NCI-H2171 treated with DMSO at 0.1 percent for 48 hours (cell line): ENCODE measurements around the gene RIIAD1.
"Not testable (repeated sequence)": the region's sequence is repeated elsewhere in the genome, so short reads cannot be mapped to it uniquely, and the experiment has no call there.

Source experiments
- DNase-seq: peaks from one replicate; lab custom pipeline; 2025; lab: John Stamatoyannopoulos, UW

Gene RIIAD1, protein sequence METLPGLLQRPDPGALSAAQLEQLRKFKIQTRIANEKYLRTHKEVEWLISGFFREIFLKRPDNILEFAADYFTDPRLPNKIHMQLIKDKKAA

DNA sequence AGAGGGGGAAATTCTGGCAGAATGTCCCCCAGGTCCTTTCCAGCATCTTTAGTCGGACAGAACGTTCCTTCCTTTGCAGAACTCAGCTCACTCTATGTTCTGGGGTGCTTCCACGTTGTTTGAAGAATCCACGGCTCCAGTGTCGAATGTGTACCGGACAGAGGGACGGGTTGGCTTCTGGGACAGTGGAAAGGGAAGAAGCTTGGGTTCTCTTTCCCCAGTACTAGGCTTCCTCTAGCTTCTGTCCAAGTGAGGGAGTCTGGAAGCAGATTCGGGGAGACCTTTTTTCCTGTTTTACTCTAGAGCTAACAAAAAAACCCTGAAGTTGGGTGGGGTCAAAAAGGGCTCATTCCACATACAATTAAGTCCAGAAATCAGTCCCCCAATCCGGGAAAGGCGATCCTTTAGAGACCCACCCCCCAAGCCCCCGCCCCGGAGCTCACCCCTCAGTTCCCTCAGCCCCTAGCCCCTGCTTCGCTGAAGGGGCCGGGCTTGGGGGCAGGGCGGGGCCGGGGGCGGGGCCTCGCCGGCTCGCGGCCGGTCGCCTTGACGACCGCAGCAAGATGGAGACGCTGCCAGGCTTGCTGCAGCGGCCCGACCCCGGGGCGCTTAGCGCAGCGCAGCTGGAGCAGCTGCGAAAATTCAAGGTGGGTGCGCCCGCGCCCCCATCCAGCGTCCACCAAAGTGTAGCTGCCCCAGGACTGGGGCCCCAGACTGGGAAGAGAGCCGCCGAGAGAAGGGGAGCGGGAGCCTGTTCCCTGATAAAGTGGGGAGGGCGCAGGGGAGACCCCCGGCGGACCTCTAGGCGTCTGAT lies at the start of gene RIIAD1:
RIIAD1 (plus strand) TSS at position 549 of the 814 bp plus-strand sequence; CDS start at position 564, 15 bp downstream.
- peak; percentile 15 for DNase-seq

DNA sequence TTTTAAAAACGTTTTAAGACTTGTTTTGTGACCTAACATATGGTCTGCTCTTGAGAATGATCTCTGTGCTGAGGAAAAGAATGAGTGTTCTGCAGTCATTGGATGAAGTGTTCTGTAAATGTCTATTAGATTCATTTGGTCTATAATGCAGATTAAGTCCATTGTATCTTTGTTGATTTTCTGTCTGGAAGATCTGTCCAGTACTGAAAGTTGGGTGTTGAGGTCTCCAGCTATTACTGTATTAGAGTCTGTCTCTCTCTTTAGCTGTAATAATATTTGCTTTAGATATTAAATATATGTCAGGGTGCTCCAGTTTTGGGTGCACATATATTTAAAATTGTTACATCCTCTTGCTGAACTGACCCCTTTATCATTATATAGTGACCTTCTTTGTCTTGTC lies 47.9 kb upstream of the RIIAD1 start:
- DNase-seq, result no peak

DNA sequence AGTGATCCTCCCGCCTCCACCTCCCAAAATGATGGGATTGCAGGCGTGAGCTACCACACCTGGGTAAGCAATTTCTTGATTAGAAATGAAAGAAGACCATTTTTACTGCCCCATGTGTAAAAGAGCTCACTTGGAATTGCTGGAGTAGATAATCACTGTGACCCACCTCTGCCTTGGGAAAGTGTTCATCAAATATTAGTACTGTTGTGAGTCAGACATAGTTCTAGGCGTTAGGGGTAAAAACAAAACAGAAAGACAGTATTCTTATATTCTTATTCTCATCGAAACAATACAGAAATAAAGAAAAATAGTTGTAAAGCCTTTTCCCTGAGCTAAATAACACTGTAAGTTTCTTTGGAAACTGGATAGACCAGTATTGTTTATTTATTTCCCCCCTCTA lies 40.9 kb upstream of the RIIAD1 start:
- no peak for DNase-seq

DNA sequence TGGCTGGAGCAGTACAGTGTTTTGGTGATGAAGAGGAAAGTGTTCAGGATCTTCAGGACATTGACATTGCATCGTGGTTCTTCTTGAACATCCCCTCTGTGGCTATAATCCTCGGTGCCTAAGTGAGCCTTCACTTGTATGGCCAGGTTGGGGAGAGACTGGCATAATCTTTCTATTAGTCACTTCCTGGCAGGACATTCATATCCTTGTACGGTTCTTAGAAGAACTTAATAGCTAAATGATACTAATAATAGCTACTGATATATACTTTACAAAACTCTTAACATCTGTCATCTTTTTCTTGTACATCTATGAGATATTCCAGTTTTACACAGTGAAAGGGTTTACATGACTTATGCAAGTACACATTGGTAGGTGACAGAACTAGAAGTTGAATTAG lies 40.5 kb upstream of the RIIAD1 start:
- no peak for DNase-seq

DNA sequence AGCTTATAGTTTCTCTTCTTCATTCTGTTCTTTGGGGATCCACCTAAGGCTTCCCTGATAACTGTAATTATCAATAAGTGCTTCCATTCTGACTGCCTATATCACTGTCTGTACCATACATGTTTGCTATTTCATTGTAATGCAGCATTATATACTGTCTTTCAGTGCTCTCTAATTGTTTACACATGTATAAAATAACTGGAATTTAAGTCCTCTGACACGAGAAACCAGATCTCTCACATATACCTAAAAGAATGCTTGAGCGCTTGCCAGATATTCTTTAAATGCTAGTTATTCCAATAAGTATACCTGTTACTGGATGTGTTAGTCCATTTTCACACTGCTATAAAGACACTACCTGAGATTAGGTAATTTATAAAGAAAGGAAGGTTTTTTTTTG lies 39.4 kb upstream of the RIIAD1 start:
- DNase-seq, result no peak

DNA sequence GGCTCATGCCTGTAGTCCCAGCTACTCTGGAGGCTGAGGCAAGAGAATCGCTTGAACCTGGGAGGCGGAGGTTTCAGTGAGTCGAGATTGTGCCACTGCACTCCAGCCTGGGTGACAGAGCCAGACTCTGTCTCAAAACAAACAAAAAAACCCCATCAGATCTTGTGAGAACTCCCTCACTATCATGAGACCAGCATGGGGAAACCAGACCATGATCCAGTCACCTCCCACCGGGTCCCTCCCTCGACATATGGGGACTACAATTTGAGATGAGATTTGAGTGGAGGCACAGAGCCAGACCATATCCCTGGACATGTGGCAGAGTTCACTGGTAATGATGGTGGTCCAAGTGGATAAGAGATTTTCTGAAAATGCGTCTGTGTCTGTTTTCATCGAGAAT lies 38.4 kb upstream of the RIIAD1 start:
- not testable (repeated sequence) for DNase-seq

DNA sequence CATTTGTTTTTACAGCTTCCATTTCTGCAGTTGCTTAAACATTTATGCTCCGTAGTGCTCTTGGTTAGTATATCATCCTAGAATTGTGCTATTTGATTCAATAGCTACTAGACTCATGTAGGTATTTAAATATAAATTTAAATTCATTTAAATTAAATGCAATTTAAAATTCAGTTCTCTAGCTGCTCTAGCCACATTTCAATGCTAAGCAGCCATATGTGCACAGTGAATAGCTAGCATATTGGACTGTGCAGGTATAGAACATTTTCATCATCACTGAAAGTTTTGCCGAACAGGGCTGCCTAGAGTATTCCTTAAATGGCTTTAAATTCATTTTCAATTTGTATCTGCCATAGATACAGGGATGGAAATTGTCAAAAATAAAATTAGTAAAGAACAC lies 37.2 kb upstream of the RIIAD1 start:
- no peak for DNase-seq

DNA sequence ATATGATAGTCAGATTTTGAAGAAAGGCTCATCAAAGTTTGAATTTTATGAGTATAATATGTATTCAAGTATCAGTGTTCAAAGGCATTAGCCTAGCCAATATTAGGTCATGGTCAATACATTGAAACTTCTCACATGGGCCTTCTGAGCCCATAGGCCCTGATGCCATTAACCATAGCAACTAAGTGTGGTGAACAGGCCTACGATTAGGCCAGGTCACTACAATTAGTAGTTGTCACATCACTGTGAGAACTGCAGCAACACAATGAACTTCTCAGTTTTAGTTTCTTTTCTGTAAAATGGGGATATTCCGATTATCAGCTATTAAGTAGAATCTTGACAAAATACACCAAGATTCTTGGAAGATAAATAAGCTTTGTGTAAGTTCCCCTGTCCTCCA lies 34.8 kb upstream of the RIIAD1 start:
- DNase-seq, result no peak

DNA sequence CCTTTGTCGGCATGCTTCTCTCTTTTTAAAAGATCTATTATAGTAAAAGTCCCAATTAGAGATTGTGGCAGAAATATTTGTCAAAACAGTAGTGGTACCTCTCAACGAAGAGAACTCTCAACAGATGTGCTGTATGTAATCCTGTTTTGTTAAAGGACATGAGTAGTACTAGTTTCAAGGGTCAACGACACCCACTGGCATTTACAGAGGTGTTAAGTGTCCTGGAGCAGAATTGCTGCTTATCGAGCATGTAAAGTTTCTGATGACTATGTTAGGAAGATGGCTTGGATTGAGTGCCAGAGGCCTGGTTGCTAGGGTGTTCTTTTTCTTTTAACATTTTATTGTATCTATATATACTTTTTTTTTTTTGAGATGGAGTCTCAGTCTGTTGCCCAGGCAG lies 31.8 kb upstream of the RIIAD1 start:
- no peak for DNase-seq

DNA sequence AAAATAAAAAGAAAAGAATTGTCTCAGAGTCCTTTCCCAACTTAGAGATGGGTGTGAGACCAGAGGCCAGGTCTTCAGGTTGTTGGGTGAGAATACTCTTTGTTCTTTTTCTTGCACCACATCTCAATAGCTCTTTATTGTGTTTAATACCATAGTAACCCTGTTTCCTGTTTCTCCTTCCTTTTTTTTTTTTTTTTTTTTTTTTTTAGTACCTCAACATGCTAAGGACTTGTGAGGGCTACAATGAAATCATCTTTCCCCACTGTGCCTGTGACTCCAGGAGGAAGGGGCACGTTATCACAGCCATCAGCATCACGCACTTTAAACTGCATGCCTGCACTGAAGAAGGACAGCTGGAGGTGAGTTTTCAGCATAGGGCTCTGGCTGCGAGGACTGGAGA lies 29.1 kb upstream of the RIIAD1 start:
- DNase-seq, result no peak

DNA sequence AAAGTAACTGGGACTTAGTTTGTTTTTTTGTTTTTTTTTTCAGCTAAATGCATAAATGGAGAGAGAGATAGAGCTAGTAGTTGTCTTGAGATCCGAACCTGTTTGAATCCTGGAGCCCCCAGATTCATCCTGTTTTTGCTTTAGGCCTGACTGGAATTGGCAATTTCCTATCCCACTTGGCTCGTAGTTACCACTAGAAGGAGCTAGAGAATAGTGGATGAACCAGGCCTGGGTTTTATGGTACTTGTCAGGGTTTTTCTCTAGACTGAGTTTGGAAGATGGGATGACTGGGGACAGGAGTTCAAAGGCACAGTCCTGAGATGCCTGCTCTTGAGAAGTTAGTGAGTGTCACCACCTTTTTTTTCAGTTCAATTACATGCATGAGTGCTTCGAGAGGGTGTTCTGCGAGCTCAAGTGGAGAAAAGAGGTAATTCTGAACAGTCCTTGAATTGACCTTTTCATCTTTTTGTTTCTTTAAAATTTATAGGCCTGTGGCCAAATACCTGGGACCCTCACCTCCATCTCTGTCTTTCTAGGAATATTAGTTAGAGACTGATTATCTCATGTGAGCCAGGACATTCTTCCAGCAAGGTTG lies 28.2 kb upstream of the RIIAD1 start:
- peak; percentile 61 for DNase-seq

DNA sequence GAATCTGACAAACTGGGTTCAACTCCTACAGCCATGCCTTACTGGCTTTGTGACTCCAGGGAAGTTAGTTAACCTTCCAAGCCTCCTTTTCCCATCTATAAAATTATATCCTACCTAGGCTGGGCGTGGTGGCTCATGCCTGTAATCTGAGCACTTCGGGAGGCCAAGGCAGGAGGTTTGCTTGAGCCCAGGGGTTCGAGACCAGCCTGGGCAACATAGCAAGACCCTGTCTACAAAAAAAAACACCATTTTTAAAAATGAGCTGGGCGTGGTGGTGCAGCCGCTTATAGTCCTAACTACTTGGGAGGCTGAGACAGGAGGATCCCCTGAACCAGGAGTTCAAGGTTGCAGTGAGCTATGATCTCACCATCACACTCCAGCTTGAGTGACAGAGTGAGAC lies 19.8 kb upstream of the RIIAD1 start:
- DNase-seq, result no peak

DNA sequence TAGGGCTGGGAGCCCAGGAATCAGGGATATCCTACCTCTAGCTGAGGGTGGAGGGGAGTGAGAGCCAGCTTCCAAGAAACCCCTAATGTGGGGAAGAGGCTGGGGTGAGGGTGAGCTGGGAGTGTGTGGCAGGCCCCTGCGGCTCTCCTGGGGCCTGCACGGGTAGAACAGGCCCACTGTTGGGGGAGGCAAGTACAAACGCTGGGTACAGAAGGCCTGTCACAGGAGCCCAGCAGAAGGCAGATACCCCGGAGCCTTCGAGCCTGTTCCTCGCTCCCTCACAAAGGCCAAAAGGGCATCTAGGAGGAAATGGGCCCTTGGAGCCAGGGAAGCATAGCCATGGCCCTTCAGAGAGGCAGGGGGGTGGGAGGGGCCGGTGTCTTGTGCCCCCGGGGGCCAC lies 18.4 kb upstream of the RIIAD1 start:
- DNase-seq, result no peak

DNA sequence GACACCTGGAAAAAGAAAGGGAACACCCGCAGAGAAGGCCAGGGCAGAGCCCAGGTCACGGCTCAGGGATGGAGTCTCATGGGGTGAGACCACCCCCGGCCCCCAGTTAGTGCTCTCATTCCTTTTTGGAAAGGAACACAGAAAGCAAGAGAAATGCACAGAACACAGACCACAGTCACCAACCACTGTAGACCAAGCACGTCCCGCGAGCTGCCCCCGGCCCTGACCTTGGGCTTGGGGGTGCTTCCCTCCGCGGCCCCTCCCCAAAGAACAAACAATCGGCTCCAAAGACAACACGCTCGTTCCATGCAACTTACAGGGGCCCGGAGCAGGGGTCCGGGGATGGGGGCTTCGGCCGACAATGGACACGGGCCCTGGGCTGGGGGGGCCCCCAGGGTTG lies 17.5 kb upstream of the RIIAD1 start:
- DNase-seq, result no peak

DNA sequence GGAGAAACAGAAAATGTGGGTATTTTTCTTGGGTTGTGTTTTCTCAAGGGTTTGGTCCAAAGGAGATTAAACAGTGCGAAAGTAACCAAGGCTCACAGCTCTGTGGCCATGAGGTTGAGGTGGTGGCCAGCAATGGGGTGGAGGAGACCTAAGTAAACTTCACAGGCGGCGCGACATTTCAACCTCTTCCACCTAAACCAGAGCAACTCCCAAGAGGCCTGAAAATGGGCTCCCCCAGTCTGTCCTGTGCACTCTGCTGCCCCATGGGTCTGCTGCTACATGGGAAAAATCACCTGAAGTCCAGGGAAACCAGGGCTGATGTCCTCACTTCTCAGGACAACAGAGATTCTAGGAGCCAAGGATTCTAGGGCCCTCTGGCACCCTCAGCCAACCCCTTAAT lies 17.1 kb upstream of the RIIAD1 start:
- DNase-seq, result no peak

DNA sequence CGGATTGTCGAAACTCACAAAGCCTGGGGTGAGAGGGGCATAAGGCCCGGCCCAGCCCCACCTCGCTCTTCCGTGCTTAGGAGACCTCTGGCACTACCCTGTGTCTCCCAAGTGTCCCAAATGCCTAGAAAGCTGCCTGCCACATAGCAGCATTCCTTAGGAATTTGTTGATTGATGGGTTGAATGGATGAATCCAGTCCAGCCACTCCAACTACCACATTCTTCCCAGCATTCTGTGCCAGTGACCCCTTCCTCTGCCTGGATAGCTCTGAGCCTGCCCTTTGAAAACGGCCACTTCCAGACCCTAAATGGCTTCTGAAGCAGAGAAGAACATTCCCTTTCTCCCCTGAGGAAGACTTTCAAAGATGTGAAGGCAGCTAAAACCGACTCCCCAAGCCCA lies 16.2 kb upstream of the RIIAD1 start:
- DNase-seq, result no peak

DNA sequence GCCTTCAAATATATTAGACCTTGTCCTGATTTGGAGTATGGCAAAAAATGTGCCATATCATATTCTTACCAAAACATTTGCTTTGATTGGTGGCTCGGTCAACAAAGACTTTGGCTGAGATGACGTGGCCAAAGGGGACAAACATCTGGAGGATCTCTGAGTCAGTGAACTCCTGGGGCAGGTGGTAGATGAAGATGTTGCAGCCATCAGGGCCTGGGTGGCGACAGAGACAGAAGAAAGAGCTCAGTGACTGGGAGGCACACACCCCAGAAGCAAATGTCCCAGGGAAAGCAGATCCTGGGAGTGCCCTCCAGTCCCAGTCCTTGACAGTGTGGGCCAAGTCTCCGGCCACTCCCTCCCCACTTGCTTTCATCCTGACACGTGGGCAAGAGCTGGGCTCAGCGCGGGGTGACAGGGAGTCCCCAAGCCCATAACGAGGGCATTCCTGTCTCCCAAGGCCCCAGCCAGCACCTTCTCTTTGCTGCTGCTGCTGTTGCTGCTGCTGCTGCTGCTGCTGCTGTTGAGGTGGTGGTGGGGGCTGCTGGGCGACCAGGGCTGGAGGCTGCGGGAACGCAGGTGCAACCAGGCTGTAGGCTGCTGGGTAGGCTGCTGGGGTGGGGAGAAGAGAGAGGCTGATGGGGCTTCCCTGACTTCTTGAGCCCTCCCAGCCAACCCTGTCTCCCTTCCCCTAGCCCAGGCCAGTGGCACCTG lies 15.4 kb upstream of the RIIAD1 start:
- DNase-seq, result no peak

DNA sequence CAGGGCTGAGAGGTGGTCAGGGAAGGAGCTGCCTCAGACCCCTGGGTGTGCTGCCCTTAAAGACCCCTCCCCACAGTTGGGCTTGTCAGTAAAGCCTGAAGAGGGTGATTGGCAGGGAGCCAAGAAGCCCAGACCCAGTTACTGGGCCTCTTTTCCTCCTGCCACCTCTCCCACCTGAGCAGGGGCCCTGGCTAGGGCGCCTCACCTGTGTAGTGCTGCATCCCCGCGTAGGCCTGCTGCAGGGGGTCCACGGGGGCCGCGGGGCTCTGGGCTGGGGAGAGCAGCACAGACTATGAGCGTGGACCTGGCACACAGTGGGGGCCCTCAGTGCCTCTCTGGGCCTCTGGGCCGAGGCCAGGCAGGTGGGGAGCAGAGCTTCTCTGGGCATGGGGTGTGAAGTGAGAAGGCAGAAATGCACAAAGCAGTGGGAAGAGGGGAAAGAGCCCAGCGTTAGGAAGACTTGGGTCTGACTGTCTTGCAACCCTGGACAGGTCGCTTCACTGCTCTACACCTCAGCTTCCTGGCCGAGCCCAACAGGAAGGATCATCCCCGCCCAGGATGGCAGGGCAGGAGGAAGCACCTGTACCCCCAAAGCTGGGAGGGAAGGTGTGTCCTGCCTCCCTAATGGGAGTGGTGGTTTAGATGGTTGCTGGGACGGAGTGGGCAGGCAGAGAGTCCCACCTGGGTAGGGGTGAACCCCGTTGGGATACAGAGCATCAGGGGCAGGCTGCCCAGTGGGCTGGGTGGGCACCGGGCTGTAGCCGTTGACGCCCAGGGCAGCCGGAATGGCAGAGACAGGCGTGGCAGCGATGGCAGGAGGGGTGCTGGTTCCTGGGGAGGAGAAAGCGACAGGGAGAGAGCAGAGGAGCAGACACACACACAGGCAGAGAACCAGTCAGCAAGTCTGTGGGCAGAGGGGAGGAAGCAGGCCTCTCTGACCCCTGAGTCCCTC lies 14.6 kb upstream of the RIIAD1 start:
- no peak for DNase-seq

DNA sequence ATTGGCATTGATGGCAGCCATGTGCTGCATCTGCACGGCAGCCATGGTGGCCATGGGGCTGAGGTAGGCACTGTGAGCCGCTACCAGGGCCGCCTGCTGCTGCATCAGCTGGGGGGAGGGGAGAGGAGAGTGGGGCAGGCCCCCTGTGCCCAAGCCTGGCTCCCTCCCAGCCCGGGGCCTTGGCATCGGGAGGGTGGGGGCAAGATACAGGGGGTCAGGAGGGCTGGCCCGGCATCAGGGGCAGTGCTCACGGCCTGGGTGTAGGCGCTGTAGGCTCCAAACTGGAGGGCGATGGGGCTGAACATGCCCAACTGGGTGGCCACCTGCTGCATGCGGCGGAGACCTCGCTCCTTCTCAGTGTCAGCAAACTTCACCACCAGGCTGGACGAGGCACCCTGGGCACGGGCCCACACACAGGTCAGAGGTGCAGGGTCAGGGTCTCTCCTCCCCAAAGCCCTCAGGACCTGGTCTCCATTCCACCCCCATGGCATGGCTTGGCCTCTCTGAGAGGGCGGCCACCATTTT lies 13.7 kb upstream of the RIIAD1 start:
- DNase-seq, result no peak

DNA sequence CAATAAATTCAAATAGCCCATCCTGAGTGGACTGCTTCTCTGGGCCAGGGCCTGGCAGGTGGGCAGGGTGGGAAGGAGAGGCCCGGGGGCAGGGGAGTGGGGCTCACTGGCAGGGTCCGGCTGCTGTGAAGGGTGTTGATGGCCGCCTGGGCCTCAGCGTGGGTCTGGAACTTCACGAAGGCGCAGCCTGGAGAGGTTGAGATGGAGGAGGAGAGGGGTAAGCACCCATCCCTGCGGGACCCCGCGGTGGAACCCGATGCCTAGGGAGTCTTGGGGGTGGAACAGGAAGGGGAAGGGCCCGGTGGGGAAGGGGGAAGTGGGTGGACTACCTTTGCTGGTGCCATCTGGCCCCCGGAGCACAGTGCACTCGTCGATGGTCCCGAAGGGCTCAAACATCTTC lies 12.4 kb upstream of the RIIAD1 start:
- DNase-seq, result no peak

DNA sequence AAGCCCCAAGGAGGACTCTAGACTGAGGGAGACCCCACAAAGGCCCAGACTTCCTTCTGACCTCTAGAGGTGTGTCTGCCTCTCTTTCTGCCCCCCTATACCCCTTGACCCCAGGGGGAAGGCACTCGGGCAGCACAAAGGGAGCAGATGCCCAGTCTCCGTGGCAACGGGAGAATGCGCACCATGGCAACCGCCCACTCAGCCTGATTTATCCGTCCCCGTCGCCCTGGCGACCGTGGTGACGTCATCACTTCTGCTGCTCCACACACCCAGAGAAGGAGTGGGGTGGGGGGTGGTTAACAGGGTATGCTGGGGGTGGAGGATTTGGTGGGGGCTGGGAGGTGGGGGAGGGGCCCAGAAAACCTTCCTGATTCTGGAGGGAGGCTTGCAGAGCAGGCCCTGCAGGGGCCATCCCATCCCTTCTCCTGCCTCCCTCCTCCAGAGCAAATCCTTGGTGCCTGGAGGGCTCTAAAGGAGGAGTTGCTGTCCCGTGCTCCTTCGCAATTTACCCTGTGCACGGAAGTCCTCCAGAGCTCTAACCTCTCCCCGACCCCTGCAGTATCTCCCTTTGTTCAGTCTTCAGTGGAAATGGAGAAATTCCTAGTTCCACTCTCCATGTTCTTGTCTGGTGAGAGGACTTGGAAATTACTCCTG lies 11.0 kb upstream of the RIIAD1 start:
- DNase-seq, result peak; percentile 45
